ENCODE measurements around the gene ARL15. TPM values are rescaled to one million over a fixed set of nuclear protein-coding genes. Genes with fewer than 3 reads are reported as not detected.

Gene ARL15
- total and polyA plus RNA-seq, 2 of the 8 experiments (the other 6 are each of a cell fraction or from before 2014, with no cell fraction given), result 9.9 to 21.2 TPM

DNA sequence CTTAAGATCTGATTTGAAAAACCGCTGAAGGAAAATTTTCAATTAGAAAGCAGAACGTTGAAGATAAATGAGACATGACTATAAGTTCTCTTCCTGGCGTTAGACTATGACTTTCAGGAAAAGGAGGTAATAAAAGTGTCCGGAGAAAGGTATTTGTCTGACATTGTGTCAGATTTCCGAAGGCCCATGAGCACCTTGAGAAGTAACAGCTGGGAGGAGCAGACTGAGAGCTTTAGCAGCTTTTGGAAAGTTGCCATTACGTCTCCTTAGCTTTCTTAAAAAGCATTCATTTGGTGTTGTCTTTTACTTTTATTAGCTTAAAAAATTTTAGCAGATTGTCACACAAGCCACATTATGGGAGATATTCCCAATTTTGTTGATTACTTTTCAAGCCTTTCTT, 386.4 kb downstream of the ARL15 start:
- H2BK20ac ChIP-seq (ENCODE audit: low read length), result no peak overlapping the region
- H4K8ac ChIP-seq (ENCODE audit: extremely low read depth, insufficient read depth, low read length), result no peak overlapping the region
- peaks cover 0 to 8% (median under 1%) of the 10 kb centered on the region in 4 experiments; a peak in 1 of 7 replicates for H3K4me1 ChIP-seq (replicated peaks in 1 of 4; ENCODE audit: control insufficient read depth in 3 of 4, insufficient read depth in 4 of 4, low read length in 3 of 4)
- no peak overlapping the region for H3K18ac ChIP-seq (ENCODE audit: extremely low read depth, low read length)
- H2BK12ac ChIP-seq (ENCODE audit: low read depth, low read length), result no peak overlapping the region
- no peaks in the 10 kb centered on the region for H3K9me3 ChIP-seq (ENCODE audit: insufficient read depth in 2 of 2, low read depth in 1 of 2, low read length in 1 of 2)
- H2AFZ ChIP-seq (ENCODE audit: low read length), result no peak overlapping the region
- no peak overlapping the region for H3K14ac ChIP-seq (ENCODE audit: insufficient read length)
- no peak overlapping the region for H3K4me2 ChIP-seq (ENCODE audit: insufficient read depth in 1 of 2, low read depth in 2 of 2, low read length in 2 of 2)
- CTCF ChIA-PET (ENCODE audit: partially characterized antibody), result interaction anchor here (1.3 kb wide), 1 partner anchor 99 kb away, joined by 3 read pairs; no protein-coding TSS in a partner anchor
- H3K23me2 ChIP-seq (ENCODE audit: low read depth, low read length), result no peaks in the 10 kb centered on the region
- H3K79me1 ChIP-seq (ENCODE audit: low read depth, low read length), result no peaks in the 10 kb centered on the region
- H4K5ac ChIP-seq (ENCODE audit: insufficient read length, low read depth, low read length), result no peak overlapping the region
- no peak for FAIRE-seq
- POLR2A ChIA-PET (ENCODE audit: partially characterized antibody), result no interaction called here
- no peak overlapping the region for H2BK5ac ChIP-seq (ENCODE audit: low read depth, low read length)
- H3K9ac ChIP-seq (replicated peaks in 1 of 4; ENCODE audit: extremely low read depth in 1 of 4, low read depth in 3 of 4, low read length in 3 of 4), result no peak overlapping the region
- H3K27ac ChIP-seq (ENCODE audit: low read depth, low read length), result no peak overlapping the region
- H2BK120ac ChIP-seq (replicated peaks; ENCODE audit: low read depth, low read length), result no peak overlapping the region
- no peak overlapping the region for H2AK5ac ChIP-seq (ENCODE audit: low read depth, low read length)
- no peak overlapping the region for H4K91ac ChIP-seq (replicated peaks; ENCODE audit: insufficient read length, low read length)
- no peak overlapping the region for H3K4ac ChIP-seq (replicated peaks; ENCODE audit: insufficient read length, low read depth, low read length)
- no peak for DNase-seq (ENCODE audit: low read depth in 1 of 2, low spot score in 2 of 2)
- H3K4me3 ChIP-seq (ENCODE audit: extremely low read depth in 1 of 4, insufficient read depth in 2 of 4, low read depth in 3 of 4, low read length in 4 of 4), result no peak overlapping the region
- H3K56ac ChIP-seq (replicated peaks; ENCODE audit: insufficient read length, low read depth, low read length), result no peak overlapping the region
- no peaks in the 10 kb centered on the region for H3K36me3 ChIP-seq (ENCODE audit: control insufficient read depth in 2 of 4, insufficient read depth in 4 of 4, low read length in 3 of 4)
- no peaks in the 10 kb centered on the region for H3K79me2 ChIP-seq (ENCODE audit: control insufficient read depth in 1 of 2, insufficient read depth in 2 of 2, low read length in 2 of 2)
- H3K23ac ChIP-seq (ENCODE audit: insufficient read length), result no peak overlapping the region
- no peaks in the 10 kb centered on the region for H3K27me3 ChIP-seq (replicated peaks in 1 of 4; ENCODE audit: control insufficient read depth in 3 of 4, extremely low read depth in 1 of 4, insufficient read depth in 3 of 4, low read length in 3 of 4)
- TF ChIP-seq YY1 (IDR thresholded peaks at IDR 0.05; ENCODE audit: low read depth, low read length), result no peak
- H4K20me1 ChIP-seq (replicated peaks in 1 of 2; ENCODE audit: control insufficient read depth in 1 of 2, insufficient read depth in 2 of 2, low read length in 2 of 2), result no peaks in the 10 kb centered on the region
- WGBS, 2 experiments (ENCODE audit: extremely low coverage in 1 of 2, insufficient coverage in 1 of 2, insufficient read length in 1 of 2, insufficient replicate concordance in 2 of 2, low coverage in 1 of 2, low lambda C conversion rate in 2 of 2, missing lambda C conversion rate in 1 of 2), result 93% methylated on average over 6 of the region's 6 CpGs; no CpG with 5 or more reads in 1 of the 2 experiments
- no peak overlapping the region for H2BK15ac ChIP-seq (ENCODE audit: low read length)

All from H1 (cell line).